NB4 (cell line): ENCODE data around the gene TOP3B.

Experiments
- MYC ChIP-seq: IDR thresholded peaks from 2 replicates; pipeline ENCODE4 v1.6.1; 2011; ENCODE audit warnings: low read depth, low read length
- POLR2A ChIP-seq: IDR thresholded peaks from 2 replicates; pipeline ENCODE4 v1.6.1; 2011; ENCODE audit warnings: mild to moderate bottlenecking; ENCODE audit not compliant: insufficient read length; ENCODE audit errors: extremely low read depth
- TF ChIP-seq, protein P1 (sequence below): IDR thresholded peaks from one replicate; pipeline ENCODE4 v1.5.1; 2012; ENCODE audit warnings: low read depth, low read length
- TF ChIP-seq, protein P2 (sequence below): IDR thresholded peaks from 2 replicates; pipeline ENCODE4 v1.6.1; 2011; ENCODE audit warnings: low read depth, low read length

DNA sequence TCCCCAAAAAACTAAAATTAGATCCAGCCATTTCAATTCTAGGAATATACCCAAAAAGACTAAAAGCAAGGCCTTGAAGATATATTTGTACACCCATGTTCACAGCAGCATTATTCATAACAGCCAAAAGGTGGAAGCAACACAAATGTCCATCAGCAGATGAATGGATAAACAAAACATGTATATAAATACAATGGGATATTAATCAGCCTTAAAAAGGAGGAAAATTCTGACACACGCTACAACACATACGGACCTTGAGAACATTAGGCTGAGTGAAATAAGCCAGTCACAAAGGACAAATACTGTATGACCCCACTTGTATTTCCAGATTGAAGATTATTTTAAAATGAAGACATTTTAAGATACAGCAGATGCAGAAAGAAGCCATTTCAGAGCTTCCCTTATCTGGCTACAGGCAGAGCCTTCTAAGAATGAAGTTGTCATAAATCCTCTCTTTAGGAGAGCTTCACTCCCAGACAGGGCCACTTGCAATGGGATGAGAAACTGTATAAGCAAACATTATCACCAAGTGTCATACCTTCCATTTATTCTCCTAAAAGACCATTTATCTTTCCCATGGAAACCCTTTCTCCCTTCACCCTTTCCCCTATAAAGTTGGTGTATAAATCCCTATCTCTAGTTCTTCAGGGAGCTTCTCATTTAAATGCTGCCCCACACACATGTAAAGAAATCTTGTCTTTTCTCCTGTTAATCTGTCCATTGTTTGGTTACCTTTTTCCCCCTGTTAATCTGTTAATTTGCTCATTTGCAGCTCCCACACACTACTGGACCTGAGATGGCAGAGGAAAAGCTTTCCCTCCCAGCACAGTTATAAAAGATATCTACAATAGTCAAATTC is 19.3 kb upstream of the TOP3B start:
- TF ChIP-seq, protein P1, sequence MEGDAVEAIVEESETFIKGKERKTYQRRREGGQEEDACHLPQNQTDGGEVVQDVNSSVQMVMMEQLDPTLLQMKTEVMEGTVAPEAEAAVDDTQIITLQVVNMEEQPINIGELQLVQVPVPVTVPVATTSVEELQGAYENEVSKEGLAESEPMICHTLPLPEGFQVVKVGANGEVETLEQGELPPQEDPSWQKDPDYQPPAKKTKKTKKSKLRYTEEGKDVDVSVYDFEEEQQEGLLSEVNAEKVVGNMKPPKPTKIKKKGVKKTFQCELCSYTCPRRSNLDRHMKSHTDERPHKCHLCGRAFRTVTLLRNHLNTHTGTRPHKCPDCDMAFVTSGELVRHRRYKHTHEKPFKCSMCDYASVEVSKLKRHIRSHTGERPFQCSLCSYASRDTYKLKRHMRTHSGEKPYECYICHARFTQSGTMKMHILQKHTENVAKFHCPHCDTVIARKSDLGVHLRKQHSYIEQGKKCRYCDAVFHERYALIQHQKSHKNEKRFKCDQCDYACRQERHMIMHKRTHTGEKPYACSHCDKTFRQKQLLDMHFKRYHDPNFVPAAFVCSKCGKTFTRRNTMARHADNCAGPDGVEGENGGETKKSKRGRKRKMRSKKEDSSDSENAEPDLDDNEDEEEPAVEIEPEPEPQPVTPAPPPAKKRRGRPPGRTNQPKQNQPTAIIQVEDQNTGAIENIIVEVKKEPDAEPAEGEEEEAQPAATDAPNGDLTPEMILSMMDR: no peak
- TF ChIP-seq POLR2A (no peak), MYC (no peak)
- TF ChIP-seq, protein P2, sequence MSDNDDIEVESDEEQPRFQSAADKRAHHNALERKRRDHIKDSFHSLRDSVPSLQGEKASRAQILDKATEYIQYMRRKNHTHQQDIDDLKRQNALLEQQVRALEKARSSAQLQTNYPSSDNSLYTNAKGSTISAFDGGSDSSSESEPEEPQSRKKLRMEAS: no peak
